OCI-M2 (cell line): ENCODE data around the gene ATE1.
"Not testable (repeated sequence)": the region's sequence is repeated elsewhere in the genome, so short reads cannot be mapped to it uniquely, and the experiment has no call there.

Source experiments
- DNase-seq: peaks from one replicate; lab custom pipeline; 2025; ENCODE audit not compliant: unreplicated experiment; lab: John Stamatoyannopoulos, UW

The ATE1 gene

DNA sequence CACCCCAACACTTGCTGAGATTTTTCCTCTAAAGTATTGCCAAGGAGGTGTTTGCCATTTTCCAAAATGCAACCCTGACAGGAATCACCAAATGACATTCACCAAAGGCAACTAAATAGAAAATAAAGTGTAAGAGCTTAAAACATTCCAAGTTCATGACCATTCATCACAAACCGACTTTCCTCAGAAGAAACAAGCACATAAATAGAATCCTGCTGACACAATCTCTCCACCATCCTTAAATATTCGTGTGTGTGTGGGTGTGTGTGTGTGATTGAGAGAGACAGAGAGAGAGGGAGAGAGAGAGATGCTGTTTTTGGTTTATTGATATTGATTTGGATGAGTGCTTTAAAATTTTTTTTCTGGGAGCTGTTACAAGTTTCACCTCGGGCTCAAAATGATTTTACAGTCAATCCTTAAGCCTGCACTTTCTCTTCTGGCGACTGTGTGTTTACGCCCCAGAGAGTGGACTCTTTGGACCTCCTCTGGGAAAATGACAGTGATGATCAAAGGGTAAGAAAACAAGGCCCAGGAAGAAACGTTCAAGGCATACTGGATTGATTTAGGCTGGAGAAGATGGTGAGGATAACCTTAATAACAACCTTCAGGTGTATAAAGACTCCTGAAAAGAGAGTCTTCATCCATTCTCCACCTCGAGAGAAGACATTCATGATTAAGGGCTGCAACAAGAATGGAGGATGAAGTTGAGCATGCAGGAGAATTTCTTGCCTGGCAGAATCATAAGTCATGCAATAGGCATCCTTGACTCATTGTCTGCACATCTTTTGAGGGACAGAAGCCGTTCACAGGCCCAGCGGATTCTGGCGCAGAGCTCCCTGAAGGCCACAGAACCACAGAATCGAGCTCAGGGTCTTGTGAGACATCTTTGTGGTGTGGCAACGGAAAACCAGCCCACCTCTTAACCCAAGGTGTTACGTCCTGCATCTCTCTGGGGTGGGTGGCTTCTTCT, 225.2 kb downstream of the ATE1 start:
- DNase-seq: no peak

DNA sequence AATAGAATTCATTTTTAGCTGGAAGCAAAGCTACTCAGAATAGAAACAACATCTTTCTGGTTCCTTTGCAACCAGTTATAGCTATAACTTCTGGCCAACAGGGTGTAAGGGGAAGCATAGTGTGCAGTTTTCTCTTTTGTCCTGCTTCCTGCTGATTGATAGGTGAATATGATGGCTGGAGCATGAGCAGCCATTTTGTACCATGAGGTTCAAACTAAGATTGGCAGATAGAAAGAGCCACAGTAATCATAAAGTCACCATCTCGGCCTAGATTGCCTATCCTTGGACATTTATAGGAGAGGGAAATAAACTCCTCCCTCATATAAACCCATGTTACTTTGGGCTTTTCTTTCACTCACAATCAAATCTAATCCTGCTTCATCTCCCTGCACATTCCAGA, 227.4 kb downstream of the ATE1 start:
- DNase-seq: no peak

DNA sequence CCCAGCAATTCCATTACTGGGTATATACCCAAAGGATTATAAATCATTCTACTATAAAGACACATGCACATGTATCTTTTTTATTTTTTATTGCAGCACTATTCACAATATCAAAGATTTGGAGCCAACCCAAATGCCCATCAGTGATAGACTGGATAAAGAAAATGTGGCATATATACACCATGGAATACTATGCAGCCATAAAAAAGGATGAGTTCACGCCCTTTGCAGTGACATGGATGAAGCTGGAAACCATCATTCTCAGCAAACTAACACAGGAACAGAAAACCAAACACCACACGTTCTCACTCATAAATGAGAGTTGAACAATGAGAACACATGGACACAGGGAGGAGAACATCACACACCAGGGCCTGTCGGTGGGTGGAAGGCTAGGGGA, 228.1 kb downstream of the ATE1 start:
- DNase-seq: not testable (repeated sequence)

DNA sequence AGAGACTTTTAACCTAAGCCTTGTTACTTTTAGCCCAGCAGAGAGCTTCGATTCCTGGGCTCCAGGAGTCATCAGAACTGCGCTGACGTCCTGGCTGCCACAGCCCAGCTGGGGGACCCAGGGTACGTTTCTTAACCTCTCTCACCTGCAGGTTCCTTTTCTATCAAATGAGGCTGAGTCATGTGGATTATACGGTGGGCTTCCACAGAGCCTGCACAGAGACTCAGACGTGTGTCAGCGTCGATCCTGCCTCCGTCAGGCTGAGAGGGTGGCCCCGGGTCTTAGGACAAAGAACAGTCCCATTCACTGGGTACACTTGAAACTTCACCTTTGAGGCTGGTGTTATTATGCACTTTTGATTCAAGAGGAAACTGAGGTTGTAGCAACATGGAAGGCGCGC, 228.9 kb downstream of the ATE1 start:
- no peak for DNase-seq

DNA sequence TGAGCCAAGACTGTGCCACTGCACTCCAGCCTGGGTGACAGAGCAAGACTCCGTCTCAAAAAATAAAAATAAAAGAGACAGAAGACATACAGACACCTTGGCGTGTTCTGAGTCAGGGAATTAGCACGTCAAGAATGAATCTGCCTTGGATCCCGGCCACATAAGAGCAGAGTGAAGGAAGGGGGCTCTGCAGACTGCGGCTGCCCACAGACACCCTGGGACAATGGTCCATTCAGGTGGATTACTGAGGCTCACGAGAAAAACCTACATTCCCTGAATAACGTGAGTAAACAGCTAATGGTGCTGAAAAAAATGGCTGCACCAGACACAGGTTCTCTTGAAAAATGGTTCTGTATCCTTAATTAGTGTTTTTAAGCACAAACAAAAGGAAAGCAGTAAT, 229.5 kb downstream of the ATE1 start:
- DNase-seq: no peak

DNA sequence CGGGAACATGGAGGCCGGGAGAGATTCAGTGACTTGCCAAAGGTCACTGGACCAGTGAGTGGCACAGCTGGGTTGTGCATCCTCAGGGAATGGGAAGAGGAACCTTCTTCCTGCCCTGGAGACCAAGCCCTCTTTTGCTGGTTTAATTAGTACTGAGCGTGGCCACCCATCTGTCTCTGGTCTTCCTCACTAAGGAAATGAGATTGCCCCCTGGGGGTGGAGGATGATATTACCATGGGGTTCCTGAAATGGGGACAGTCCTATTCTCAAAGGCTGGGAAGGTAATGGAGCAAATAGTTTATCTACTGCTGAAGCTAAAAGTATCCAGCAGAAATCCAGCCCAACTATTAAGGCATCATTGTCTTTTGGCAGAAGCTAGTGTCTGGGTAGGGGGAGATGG, 231.0 kb downstream of the ATE1 start:
- no peak for DNase-seq

DNA sequence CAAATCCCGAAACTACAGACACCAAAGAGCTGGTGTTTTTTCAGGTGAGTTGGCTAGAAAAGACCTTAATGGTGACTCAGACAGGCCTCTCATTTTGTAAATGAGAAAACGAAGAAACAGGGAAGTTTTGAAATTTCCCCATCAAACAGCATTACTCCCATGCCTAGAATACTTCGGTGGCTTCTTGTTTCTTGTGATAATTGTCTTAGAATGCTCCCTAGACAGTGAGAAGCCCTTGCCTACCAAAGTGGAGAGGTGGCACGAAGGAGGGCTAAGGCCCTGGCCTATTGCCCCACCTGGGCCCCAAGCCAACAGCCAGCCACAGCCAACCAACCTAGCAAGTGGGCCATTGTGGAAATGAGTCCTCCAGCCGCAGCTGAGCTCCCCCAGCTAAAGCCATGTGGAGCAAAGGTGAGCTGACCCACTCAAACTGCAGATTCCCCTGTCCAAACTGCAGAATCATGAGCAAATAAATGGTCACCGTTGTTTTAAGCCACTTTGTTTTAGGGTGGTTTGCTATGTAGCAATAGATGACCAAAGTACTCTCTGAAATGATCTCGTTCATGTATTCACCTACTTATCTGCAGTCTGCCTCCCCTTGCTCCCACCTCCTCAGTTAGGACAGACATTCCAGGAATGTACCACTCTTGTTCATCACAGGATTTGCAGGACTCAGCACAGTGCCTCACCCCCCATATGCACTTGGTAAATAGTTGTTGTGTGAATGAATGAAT, 231.9 kb downstream of the ATE1 start:
- no peak for DNase-seq

DNA sequence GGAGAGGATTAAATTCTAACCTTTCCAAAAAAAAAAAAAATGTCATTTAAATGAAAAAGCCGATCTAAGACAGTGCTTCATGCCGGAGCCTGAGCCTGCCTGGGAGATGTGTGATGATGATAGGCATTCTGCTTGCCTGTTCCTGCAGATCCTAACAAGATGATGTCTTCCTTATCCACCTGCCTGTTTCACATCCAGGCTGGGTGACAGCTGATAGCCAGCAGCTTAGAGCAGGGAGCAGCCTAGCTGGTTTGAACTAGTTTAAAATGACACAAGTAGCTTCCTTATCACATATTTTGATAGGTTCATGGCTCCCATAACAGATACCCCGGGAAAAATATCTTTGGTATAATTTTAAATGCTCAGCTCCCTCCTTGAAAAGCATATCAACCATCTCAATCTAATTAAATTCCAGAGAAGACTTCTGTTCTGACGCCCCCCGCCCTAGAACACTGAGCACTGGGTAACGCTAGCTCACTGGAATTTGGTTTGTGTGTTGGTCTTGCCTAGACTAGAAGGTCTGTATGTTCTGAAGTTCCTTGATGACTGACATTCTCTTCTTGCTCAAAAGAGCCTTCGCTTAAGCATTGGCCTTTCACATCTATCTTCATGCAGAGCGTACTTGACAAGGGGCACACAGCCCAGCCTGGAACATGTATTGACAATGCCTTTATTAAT, 232.7 kb downstream of the ATE1 start:
- no peak for DNase-seq

DNA sequence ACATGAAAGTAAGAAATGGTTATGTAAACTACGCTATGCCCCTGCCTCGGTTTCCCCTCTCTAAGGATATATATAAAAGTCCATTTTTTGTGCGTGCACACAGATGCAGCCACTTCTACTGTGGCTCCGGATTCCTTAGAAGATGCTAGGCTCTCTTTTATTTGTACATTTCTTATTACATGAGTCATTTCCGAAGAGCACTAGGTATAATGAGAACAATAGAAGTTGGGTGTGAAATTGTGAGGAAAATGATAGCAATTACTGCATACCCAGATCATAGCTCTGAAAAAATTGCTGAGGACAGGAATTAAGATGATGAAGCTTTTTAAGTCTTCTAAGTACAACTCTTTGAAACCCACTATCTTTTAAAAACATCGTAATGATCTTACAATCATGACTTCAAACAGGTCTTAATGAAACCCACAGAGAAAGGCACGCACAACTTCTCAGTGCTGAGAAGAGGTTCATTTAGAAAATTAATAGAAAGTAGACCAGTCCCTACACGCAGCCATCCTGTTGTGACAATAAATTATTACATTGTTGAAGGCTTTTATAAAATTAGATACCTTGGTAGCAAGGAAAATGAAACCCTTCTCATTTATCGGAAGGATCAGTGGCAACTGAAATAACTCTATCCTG, 233.4 kb downstream of the ATE1 start:
- DNase-seq: no peak

DNA sequence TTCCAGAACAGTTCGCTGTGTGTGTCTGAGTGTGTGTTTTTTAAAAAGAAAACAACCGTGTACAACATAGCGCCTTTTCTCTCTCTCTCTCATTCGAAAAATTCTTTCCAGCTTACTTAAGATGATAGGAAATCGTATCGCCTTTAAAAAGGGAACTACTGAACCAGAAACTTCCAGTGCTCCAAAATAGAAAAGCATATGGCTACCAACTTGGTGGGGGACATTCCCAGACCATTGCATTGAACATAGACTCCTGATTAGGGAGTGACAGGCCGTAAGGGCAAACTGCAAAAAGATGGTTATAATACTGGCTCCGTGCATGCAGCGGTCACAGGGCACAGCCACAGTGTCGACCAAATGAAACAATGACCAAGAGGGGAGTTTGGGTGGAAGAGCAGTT, 235.2 kb downstream of the ATE1 start:
- no peak for DNase-seq

DNA sequence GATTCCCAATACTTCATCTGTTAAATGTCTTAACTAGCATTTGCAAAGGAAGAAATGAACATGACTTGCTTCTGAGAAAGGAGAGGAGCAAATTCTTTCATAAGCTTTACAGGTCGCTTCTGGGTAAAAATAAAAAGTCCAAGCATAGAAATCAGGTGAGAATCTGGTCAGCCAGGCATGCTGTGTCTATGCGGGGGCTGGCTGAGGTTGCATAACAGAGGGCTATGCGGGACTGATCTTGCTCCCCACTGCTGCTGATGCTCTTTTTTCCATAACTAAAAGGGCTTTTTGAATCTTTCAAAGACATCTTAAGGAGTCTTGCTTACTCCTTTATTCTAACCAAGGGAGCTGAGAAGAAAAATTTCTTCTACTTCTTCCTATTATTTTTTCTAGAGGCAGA, 236.9 kb downstream of the ATE1 start:
- no peak for DNase-seq
